HG02759 (cell line): Measurements from ENCODE around the gene KIT.

Experiments used
- ATAC-seq: cut with Tn5 transposase; IDR thresholded peaks from one replicate; pipeline ENCODE4 v1.9.1; 2021; ENCODE audit warnings: mild to moderate bottlenecking, moderate library complexity; ENCODE audit not compliant: unreplicated experiment

The KIT gene

DNA sequence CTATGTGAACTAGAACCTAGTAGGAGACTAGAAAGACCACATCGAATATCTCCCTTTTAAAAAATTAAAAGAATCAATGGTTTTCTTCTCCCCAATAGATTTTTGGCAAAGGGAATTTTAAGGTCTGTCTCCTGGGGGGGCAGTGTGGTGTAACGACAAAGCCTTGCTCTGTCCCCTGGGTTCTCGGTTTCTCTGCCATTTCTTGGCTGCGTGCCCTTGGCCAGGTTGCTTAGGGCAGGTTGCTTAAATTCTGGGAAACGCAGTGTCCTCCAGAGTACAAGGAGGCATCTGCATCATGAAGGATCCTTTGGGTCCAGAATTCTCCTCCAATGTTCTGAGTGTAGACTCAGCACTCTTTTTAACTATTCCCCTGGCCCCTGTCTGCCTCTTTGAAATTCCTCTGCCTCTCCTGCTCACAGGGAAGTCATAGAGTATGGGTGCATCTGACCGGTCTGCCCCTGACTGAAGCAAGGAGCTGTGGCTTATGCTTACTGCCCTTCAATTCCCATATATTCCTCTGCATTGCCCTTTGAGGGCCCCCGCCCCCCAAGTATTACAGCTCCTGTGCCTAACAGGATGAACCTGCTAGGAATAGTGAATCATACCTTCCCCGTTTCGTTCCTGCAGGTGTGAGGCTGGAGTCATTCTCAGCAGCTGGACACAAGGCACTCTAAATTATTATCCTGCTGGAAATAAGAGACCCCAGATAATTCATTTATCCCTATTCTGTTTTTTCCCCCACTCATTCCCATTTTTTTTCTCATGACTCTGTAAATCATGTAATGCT is 2.2 kb downstream of the KIT start:
- no peak for ATAC-seq

GRCh38 chr4:54660591-54660990 is 2.8 kb downstream of the KIT start:
- no peak for ATAC-seq

DNA sequence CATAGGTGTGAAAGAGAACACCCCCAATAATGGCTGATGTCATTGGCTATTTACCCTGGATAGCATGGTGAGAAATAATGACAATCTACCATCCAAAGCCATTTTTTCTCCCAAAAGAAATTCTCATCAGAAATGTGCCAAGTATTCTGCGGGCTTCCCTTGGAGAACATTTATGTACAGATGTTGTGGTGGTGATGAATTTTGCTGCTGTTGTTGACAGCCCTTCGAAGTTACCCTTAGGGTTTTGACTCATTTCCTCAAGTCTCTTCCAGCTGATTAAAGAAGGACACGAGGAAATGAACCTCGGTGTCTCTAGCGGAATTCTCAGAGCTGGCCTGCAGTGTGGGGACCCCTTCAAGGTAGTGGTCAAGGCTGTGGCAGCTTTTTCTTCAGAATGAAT is 3.4 kb downstream of the KIT start:
- ATAC-seq: no peak

- no peak for ATAC-seq
Measured at GRCh38 chr4:54661686-54662085, 3.9 kb downstream of the KIT start.

DNA sequence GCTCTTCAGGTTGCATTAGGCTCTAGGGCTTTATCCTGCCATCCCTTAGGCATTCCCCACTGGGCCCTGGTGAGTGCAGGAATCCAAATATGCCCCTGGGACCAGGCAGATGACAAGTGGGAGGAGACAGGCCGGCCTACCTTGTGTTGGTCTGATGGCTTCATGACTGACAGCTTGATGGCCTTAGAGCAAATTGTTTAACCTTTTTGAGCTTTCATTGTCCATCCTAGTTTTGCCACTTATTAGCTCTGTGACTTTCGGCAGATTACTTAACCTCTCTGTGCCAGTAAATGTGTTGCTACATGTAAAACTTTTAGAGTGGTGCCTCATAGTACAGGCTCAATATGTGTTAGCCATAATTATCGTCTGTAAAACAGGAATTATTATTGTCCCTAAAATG is 4.4 kb downstream of the KIT start:
- no peak for ATAC-seq

- ATAC-seq: no peak
Measured at GRCh38 chr4:54662901-54663585, 5.3 kb downstream of the KIT start.

GRCh38 chr4:54664400-54664799 is 6.6 kb downstream of the KIT start:
- ATAC-seq: no peak

- no peak for ATAC-seq
Measured at GRCh38 chr4:54668014-54668611, 10.4 kb downstream of the KIT start.

DNA sequence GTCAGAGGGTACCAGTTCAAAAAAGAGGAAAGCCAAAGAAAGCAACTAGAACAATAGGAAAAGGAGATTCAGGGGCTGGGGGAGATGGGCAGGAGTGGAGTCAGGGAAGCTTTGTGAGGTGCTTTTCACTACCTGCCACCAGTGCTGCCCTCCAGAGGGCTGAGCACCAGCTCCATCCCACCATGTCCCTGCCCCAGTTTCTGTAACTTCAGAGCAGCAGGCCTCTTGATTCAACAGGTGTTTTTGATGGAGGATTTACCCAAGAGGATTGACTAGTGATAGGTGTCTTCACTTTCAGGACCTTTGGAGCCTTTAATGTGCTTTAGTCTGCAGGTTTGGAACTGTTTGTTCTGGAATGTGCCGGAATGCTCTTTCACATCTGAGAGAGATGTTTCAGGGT is 12.1 kb downstream of the KIT start:
- ATAC-seq: no peak

DNA sequence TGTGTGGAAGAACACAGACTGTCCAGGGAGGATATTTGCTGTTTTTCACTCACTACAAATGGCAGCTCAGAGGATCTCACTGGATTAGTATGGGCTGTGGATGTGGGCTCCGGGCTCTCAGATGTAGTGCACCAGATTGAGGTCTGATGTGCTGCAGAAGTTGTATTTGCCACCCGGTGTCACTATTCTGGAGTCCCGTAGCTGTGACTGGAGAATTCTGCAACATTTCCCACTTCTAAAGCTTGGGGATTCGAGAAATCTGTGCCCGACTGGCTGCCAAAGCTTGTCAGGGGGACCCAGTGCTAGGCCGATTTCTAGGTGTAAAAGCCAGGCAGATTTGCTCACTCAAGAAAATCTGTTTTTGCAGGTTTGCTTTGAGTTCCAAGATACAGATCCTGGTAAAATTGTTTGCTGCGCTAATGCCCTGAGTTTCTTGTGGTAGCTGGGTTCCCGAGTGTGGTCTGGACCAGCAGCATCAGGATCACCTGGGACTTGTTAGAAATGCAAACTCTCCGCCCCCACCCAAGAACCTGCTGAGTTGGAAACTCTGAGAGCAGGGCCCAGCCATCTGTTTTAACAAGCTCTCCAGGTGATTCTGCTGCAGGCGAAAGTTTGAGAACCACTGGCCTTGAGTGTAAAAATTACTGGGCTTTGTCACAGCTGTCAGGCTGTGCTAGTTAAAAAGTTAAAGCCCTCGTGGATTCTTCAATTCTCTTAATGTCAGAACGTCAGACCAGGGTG is 18.1 kb downstream of the KIT start:
- ATAC-seq: no peak

DNA sequence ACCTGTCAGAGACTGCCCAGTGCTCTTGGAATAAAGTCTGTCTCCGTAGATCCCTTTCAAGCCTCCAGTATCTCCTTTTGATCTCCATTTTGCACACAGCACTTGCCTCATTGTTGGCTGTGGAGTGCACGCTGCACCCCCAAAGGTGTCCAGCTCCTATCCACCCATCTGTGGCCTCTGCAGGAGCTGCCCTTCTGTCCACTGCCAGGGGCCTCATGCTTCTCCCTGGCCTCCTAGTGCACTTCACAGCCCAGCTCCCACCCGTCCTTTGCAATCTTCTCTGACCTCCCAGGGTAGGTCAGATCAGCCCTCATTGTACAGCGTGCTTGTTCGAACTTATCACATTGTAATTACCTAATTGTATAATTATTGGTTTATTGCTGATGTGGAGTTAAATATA is 18.9 kb downstream of the KIT start:
- no peak for ATAC-seq

DNA sequence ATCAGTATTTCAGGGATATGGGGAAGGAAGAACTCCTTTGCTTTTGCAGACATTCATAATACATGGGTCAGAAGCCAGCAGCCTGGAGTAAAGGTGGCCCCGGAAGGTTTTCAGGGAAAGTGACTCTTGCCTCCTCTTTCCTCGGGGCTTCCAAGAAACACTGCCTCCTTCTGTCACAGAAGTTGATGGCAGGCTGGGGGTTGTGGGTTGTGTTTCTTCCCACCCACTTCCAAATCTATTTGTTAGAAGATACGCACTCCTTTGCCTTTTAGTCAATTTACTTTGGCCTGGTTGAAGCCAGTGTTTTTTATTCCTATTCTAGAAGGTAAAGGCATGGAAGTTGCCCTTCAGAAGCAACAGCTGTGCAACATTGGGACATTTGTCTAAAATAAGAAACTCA is 19.7 kb downstream of the KIT start:
- ATAC-seq: no peak

- ATAC-seq: no peak
Measured at GRCh38 chr4:54677853-54678650, 20.3 kb downstream of the KIT start.

DNA sequence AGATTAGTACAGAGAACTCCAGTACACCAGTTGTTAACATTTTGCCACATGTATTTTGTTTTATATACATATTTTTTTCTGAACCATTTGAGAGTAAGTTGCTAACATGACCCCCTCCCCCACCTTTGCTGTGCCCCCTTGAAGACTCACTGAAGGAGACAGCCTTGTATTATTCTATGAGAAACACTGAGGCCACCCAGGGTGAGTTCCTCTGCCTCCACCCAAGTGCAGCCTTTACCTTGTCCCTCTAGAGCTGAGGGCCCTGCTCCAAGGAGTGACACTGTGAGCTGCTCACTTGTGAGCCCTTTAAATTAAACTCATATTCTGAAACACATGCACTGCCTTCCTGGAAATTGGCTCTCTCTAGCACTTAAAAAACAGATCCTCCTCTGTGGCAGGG is 21.1 kb downstream of the KIT start:
- no peak for ATAC-seq

- no peak for ATAC-seq
Measured at GRCh38 chr4:54679813-54680212, 22.1 kb downstream of the KIT start.

- peak; percentile 52 for ATAC-seq
Measured at GRCh38 chr4:54683616-54684346, 26.0 kb downstream of the KIT start.

DNA sequence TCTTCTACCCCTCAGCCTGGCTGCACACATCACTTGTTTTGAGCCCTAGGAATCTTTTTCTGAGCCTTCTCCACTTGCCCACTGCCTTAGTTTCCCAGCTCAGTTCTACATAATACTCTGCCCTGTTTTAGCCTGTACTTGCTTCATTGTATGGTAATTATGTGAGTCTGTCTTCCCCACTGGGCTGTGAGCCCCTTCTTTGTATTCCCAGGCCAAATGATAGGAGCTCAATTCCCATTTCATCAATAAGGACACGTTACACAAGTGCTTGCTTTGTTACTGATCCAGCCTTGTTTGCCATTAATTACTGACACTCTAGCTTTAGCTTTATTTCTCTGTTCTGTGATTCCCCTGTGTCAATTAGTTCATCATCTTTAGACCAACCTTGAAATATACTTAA is 28.1 kb downstream of the KIT start:
- ATAC-seq: no peak

GRCh38 chr4:54687887-54688841 is 30.4 kb downstream of the KIT start:
- ATAC-seq: peak; percentile 55

- no peak for ATAC-seq
Measured at GRCh38 chr4:54695337-54695736, 37.6 kb downstream of the KIT start.
